T47D (cell line): ENCODE measurements around the gene CSF2.

Experiments
- DNase-seq, 2 experiments: peaks; one replicate each; pipeline versions ENCODE4 v3.0.0 to v3.0.0-alpha.2; 2011 to 2012; ENCODE audit warnings: low read depth in 1 of 2, low spot score in 1 of 2
- JUND ChIP-seq: IDR thresholded peaks from 2 replicates; pipeline ENCODE4 v1.6.1; 2012; ENCODE audit warnings: low read depth
- in situ Hi-C: cut with HindIII; loops from 2 replicates; pipeline ENCODE4 v1.10.0; 2016; ENCODE audit warnings: low sequenced_read_pairs, low pct_unique_long_range_greater_than_20kb

The CSF2 gene

GRCh38 chr5:132046880-132047299 lies 26.7 kb upstream of the CSF2 start:
- TF ChIP-seq JUND, result no peak
- in situ Hi-C loops, result no loop called here
- no peak for DNase-seq

GRCh38 chr5:132049093-132049492 lies 24.5 kb upstream of the CSF2 start:
- no peak for TF ChIP-seq JUND
- no peak for DNase-seq
- in situ Hi-C loops, result no loop called here

- in situ Hi-C loops, result no loop called here
- TF ChIP-seq JUND, result no peak
- no peak for DNase-seq
Observed at GRCh38 chr5:132049559-132049958, 24.0 kb upstream of the CSF2 start.

- no peak for TF ChIP-seq JUND
- DNase-seq, result no peak
- in situ Hi-C loops, result no loop called here
Observed at GRCh38 chr5:132050136-132050535, 23.5 kb upstream of the CSF2 start.

- in situ Hi-C loops, result no loop called here
- DNase-seq, result no peak
- no peak for TF ChIP-seq JUND
Observed at GRCh38 chr5:132050661-132051552, 22.7 kb upstream of the CSF2 start.

- in situ Hi-C loops, result no loop called here
- DNase-seq, result no peak
- TF ChIP-seq JUND, result no peak
Observed at GRCh38 chr5:132052520-132052919, 21.1 kb upstream of the CSF2 start.

GRCh38 chr5:132053483-132053882 lies 20.1 kb upstream of the CSF2 start:
- TF ChIP-seq JUND, result no peak
- in situ Hi-C loops, result no loop called here
- DNase-seq, result no peak

GRCh38 chr5:132054031-132054696 lies 19.4 kb upstream of the CSF2 start:
- DNase-seq, result no peak
- TF ChIP-seq JUND, result no peak
- in situ Hi-C loops, result no loop called here

- in situ Hi-C loops, result no loop called here
- TF ChIP-seq JUND, result no peak
- DNase-seq, result no peak
Observed at GRCh38 chr5:132054697-132055440, 18.7 kb upstream of the CSF2 start.

- no peak for DNase-seq
- no peak for TF ChIP-seq JUND
Observed at GRCh38 chr5:132055441-132055807, 18.2 kb upstream of the CSF2 start.

GRCh38 chr5:132055808-132056609 lies 17.6 kb upstream of the CSF2 start:
- no peak for DNase-seq
- no peak for TF ChIP-seq JUND
- in situ Hi-C loops, result no loop called here

More at GRCh38 chr5:132055441-132055807, 18.2 kb upstream of the CSF2 start:
- in situ Hi-C loops, result no loop called here
